Right lobe of liver (tissue), 4 donors: ENCODE results near the gene CES4A.

Experiments
- POLR2A ChIP-seq: fragments of 450-650 bp; IDR thresholded peaks from one replicate; pipeline ENCODE4 v1.6.1; 2017; ENCODE audit warnings: antibody characterized with exemption, mild to moderate bottlenecking
- TF ChIP-seq, protein P1 (sequence below), 4 donors: fragments of 200-600 bp in 3 of 4; fragments of 450-650 bp in 1 of 4; IDR thresholded peaks; one replicate each; pipeline versions ENCODE4 v1.5.1 to v1.8.0; 2016 to 2022; ENCODE audit warnings: antibody characterized with exemption in 4 of 4, mild to moderate bottlenecking in 2 of 4
- donor health status: DM: no; HTN: no; CAD: no.
- donor health status: DM: no; HTN: no; CAD: no.
- donor health status: DM: no; HTN: yes; CAD: no.

DNA sequence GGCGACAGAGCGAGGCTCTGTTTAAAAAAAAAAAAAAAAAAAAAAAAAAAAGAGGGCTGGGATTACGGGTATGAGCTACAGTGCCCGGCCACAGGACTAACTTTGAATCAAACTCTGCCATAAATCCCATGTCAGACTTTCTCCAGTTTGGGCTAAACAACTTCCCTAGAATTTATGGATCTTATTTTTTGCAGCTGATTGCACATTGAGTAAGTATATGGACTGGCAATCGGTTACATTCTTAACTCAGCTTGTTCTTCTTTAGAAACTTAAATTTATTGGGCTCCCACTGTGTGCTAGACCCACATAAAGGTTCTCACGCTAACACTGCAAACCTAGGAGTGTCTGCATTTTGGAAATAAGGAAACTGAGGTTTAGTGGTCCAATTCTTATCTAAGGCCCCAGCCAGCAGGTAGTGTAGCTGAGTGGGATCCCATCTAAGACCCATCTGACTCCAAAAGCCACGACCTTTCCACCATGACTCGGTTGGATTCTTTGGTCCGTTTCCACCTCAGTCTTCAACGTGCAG lies 39.8 kb downstream of the CES4A start:
- TF ChIP-seq, protein P1, sequence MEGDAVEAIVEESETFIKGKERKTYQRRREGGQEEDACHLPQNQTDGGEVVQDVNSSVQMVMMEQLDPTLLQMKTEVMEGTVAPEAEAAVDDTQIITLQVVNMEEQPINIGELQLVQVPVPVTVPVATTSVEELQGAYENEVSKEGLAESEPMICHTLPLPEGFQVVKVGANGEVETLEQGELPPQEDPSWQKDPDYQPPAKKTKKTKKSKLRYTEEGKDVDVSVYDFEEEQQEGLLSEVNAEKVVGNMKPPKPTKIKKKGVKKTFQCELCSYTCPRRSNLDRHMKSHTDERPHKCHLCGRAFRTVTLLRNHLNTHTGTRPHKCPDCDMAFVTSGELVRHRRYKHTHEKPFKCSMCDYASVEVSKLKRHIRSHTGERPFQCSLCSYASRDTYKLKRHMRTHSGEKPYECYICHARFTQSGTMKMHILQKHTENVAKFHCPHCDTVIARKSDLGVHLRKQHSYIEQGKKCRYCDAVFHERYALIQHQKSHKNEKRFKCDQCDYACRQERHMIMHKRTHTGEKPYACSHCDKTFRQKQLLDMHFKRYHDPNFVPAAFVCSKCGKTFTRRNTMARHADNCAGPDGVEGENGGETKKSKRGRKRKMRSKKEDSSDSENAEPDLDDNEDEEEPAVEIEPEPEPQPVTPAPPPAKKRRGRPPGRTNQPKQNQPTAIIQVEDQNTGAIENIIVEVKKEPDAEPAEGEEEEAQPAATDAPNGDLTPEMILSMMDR (IDR thresholded peaks at IDR 0.05), result no peak
- no peak for TF ChIP-seq POLR2A
